Cerebellar cortex (tissue), 1 donor: Measurements from ENCODE around the gene HNRNPDL.
A peak's percentile ranks its signal among the peaks of the same experiment; 100 is the strongest.
"Not testable (repeated sequence)": the region's sequence is repeated elsewhere in the genome, so short reads cannot be mapped to it uniquely, and the experiment has no call there.

Experiments used
- DNase-seq: peaks from one replicate; pipeline ENCODE4 v3.0.0-alpha.2; 2015; ENCODE audit warnings: low spot score

HNRNPDL gene

DNA sequence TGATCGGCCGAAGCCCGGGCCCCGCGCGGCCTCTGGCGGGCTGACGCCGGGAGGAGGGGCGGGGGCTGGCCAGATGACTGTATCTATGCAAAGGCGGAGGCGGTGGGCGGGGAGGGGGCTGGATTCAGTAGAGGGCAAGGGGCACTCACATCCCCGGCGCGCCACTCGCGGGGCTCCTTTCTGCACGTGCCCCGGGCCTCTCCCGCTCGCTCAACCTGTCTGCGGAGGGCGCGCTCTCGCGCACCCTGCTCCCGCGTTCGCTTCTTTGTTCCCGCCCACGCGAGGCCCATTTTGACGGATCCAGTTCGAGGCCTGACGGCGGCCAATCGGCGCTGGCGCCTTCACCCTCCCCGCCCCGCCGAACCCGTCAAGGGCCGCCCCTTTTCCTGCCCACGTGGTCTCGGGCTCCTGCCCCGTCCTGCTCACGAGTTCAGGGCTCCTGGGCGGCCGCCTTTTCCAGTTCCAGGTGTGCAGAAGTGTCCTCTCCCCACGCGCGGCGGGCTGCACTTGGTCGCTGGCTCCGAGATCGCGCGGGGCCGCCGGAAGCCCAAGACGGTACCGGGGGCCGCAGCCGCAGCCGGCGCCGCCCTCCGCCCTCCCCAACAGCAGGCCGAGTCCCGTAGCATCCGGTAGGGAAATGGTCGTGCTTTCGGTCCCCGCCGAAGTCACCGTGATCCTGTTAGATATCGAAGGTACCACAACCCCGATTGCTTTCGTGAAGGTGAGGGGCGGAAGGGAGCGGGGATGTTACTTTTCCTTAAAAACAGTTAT, at the start of gene HNRNPDL, which contains the start of gene ENOPH1:
HNRNPDL (minus strand) TSS at position 270 of the 771 bp plus-strand sequence. CDS start 772 bp downstream, outside the sequence.
ENOPH1 (plus strand) TSS at position 398 of the 771 bp plus-strand sequence; CDS start at position 638, 240 bp downstream.
- DNase-seq, result peak; percentile 96

GRCh38 chr4:82479562-82479961, 49.3 kb upstream of the HNRNPDL start:
- DNase-seq, result no peak

GRCh38 chr4:82477469-82477868, 47.2 kb upstream of the HNRNPDL start:
- DNase-seq, result not testable (repeated sequence)

DNA sequence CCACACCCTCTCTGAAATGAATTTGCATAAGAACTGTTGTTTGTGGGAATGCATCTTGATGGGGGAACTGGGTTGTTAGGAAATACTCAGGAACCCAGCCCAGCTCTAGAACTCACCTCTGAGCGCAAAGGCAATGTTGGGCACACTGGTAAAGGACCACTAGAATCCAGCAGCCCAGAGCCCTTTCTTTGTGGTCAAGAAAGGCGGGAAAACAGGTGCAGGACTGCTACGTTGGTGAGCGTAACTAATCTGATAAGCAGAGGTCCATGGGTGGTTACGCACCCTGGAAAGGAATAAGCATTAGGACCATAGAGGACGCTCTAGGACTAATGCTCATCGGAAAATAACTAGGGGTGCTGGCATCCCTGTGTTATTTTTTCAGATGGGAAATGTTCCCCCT, 45.7 kb upstream of the HNRNPDL start:
- DNase-seq, result not testable (repeated sequence)

DNA sequence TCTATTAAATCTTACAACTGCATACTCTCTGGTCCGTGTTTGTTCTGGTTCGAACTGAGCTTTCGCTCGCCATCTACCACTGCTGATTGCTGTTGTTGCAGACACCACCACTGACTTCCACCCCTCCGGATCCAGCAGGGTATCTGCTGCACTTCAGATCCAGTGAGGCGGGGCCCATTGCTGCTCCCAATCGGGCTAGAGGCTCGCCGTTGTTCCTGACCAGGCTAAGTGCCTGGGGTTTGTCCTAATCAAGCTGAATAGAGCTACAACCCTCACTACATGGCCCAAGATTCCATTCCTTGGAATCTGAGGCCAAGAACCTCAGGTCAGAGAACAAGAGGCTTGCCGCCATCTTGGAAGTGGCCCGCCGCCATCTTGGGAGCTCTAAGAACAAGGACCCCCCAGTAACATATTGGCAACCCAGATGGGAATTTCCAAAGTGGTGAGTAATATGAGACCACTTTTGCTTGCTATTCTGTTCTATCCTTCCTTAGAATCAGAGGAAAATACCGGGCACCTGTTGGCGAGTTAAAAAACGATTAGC, 43.4 kb upstream of the HNRNPDL start:
- DNase-seq, result no peak

DNA sequence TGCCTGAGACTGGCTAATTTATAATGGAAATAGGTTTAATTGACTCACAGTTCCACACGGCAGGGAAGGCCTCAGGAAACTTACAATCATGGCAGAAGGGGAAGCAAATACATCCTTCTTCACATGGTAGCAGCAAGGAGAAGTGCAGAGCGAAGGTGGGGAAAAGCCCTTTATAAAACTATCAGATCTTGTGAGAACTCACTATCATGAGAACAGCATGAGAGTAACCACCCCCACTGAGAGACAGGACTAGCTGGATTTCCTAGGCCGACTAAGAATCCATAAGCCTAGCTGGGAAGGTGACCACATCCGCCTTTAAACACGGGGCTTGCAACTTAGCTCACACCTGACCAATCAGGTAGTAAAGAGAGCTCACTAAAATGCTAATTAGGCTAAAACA, 42.8 kb upstream of the HNRNPDL start:
- not testable (repeated sequence) for DNase-seq

GRCh38 chr4:82469791-82470345, 39.6 kb upstream of the HNRNPDL start:
- DNase-seq, result no peak

GRCh38 chr4:82467471-82467870, 37.2 kb upstream of the HNRNPDL start:
- no peak for DNase-seq

GRCh38 chr4:82463221-82463620, 33.0 kb upstream of the HNRNPDL start:
- DNase-seq, result no peak

DNA sequence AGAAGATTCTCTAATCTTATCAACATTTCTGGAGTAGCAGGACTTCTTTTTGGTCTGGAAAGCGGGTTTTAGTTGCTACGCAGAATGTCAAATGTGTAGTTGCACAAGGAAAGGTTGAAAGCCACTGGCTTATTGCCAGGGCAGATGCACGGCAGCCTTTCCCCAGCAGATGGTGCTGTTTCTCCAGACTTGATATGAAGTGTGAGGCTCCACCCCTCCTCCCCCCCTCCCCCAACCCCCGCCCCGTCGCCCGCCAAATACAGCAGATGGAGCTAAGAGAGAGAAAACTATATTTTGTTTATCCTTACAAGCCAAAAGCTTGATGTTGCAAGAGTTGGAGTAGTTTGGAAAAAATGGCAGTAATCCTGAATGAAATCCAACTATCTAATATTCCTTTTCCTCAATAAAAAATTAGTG, 32.2 kb upstream of the HNRNPDL start:
- peak; percentile 93 for DNase-seq

GRCh38 chr4:82461710-82462109, 31.4 kb upstream of the HNRNPDL start:
- no peak for DNase-seq

- DNase-seq, result no peak
Measured at GRCh38 chr4:82458729-82459128, 28.5 kb upstream of the HNRNPDL start.

DNA sequence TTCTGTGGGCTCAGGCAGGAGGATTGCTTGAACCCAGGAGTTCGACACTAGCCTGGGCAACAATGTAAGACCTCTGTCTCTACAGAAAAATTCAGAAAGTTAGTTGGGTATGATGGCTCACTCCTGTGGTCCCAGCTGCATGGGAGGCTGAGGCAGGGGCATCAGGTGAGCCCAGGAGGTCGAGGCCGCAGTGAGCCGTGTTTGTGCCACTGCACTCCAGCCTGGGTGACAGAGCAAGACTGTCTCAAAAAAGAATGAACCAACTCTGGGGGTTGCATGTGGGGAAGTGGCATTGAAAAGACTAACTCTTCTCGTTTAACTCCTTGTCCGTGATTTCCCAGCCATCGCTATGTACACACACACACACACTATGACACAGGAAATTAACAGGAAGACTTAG, 27.0 kb upstream of the HNRNPDL start:
- DNase-seq, result no peak

GRCh38 chr4:82452026-82452425, 21.8 kb upstream of the HNRNPDL start:
- no peak for DNase-seq

GRCh38 chr4:82450966-82451755, 20.9 kb upstream of the HNRNPDL start:
- DNase-seq, result no peak

- no peak for DNase-seq
Measured at GRCh38 chr4:82447886-82448285, 17.6 kb upstream of the HNRNPDL start.

DNA sequence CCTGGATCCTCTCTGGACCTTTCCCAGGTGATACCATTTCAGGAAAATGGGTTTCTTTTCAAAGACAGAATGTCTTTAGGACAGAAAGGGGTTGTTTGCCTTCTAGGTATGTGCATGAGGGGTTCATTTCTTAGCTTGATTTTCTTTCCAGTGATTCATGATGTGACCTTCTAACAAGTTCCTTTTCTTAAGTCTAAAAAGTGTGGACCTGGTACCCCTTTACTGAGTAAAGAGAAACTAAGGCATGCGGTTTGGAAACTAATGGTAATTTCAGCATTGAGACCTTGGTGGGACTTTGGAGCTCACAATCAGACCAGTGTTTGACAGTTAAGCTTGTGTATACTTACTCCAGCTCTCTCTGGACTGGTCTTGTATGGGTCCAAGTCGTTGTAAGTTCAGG, 8.8 kb upstream of the HNRNPDL start:
- no peak for DNase-seq

DNA sequence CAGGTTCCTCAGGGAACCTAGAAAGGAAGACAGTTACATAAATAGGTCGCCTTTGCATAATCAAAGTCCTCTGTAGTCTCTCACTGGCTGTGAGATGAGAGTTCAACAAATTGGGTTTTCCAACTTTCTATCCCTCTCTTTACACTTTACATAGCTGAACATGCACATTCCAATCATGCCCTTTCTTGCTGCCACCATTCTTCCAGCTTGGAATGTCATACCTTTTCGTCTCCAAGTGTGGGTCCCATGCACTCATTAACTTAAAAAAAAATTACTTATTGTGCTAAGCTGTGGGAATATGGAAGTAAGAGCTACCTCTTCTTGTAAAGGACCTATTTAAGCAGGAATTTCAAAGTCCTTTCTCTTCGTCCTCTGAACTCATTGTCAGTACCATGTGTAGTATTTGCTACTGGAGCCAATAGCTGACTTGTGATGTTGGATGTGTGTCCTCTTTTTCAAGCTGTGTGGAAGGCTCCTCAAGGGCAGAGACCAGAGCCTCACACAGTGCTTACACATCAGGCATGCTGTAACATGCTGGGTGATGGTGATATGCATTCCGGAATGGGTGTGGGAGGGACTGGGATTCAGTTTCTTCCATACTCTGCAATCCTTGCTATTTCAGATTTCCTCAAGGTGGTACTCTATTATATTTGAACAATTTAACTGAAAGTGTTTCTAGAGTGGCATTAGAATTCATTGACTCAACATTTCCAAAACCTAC, 7.2 kb upstream of the HNRNPDL start:
- no peak for DNase-seq

- no peak for DNase-seq
Measured at GRCh38 chr4:82436780-82437179, 6.5 kb upstream of the HNRNPDL start.

DNA sequence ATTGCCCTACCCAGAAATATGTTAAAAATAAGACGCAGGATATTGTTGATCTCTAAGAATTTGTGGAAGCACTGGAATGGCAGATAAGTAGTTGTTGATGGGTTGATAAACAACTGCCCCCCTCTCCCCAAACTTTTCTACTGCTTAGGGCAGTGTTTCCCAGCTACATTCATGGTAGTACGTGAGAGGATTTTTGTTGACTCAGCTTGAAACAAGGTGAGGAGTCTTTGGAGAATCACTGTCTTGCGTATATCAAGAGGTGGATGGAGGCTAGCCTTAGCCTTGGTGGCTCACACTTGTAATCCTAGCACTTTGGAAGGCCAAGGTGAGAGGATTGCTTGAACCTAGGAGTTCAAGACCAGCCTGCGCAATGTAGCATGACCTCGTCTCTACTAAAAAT, 5.9 kb upstream of the HNRNPDL start:
- DNase-seq, result no peak

GRCh38 chr4:82434949-82435348, 4.7 kb upstream of the HNRNPDL start:
- DNase-seq, result no peak

DNA sequence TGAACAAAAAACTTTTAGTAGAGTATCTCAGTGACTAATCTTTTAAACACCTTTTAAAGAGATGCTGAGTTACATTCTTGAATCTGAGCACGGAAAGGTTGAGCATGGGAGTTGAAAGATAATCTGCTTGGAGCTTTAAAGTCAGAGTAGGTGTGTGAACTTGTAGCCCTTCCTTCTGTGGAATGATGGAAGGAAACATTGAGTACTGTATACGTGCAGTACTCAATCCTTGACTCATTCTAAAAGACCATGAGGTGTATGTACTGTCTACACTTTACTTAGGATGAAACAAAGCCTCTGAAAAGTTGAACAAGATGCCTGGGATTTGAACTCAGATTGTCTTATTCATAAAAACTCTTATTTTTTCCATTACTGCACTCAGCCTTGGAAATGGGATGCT, 3.5 kb upstream of the HNRNPDL start:
- no peak for DNase-seq
